GM21423 (cell line): ENCODE measurements around the gene CCDC3.
"Not testable (repeated sequence)": the region's sequence is repeated elsewhere in the genome, so short reads cannot be mapped to it uniquely, and the experiment has no call there.

ENCODE experiments used
- ATAC-seq: cut with Tn5 transposase; IDR thresholded peaks from one replicate; pipeline ENCODE4 v1.9.1; 2021; ENCODE audit warnings: mild to moderate bottlenecking, moderate library complexity; ENCODE audit not compliant: unreplicated experiment

CCDC3 gene

GRCh38 chr10:12896251-12896650, 105.3 kb downstream of the CCDC3 start:
- no peak for ATAC-seq

GRCh38 chr10:12892924-12893323, 108.6 kb downstream of the CCDC3 start:
- ATAC-seq: no peak

GRCh38 chr10:12890958-12891357, 110.6 kb downstream of the CCDC3 start:
- no peak for ATAC-seq

GRCh38 chr10:12888470-12888869, 113.0 kb downstream of the CCDC3 start:
- no peak for ATAC-seq

GRCh38 chr10:12887780-12888179, 113.7 kb downstream of the CCDC3 start:
- no peak for ATAC-seq

- no peak for ATAC-seq
Measured at GRCh38 chr10:12884851-12885250, 116.7 kb downstream of the CCDC3 start.

- ATAC-seq: no peak
Measured at GRCh38 chr10:12880423-12880822, 121.1 kb downstream of the CCDC3 start.

- no peak for ATAC-seq
Measured at GRCh38 chr10:12877150-12877549, 124.4 kb downstream of the CCDC3 start.

- no peak for ATAC-seq
Measured at GRCh38 chr10:12876266-12876665, 125.2 kb downstream of the CCDC3 start.

GRCh38 chr10:12875100-12875499, 126.4 kb downstream of the CCDC3 start:
- ATAC-seq: no peak

- no peak for ATAC-seq
Measured at GRCh38 chr10:12874501-12874900, 127.0 kb downstream of the CCDC3 start.

- ATAC-seq: no peak
Measured at GRCh38 chr10:12873172-12873571, 128.3 kb downstream of the CCDC3 start.

GRCh38 chr10:12872577-12872976, 128.9 kb downstream of the CCDC3 start:
- ATAC-seq: no peak

GRCh38 chr10:12869427-12869826, 132.1 kb downstream of the CCDC3 start:
- ATAC-seq: no peak

GRCh38 chr10:12868229-12868628, 133.3 kb downstream of the CCDC3 start:
- ATAC-seq: no peak

- not testable (repeated sequence) for ATAC-seq
Measured at GRCh38 chr10:12865515-12865914, 136.0 kb downstream of the CCDC3 start.

- no peak for ATAC-seq
Measured at GRCh38 chr10:12862459-12862858, 139.1 kb downstream of the CCDC3 start.

- no peak for ATAC-seq
Measured at GRCh38 chr10:12854988-12855387, 146.5 kb downstream of the CCDC3 start.

GRCh38 chr10:12852687-12853086, 148.8 kb downstream of the CCDC3 start:
- no peak for ATAC-seq

- no peak for ATAC-seq
Measured at GRCh38 chr10:12849319-12850181, 152.0 kb downstream of the CCDC3 start.

- ATAC-seq: no peak
Measured at GRCh38 chr10:12848439-12849173, 152.9 kb downstream of the CCDC3 start.

GRCh38 chr10:12847361-12847975, 154.0 kb downstream of the CCDC3 start:
- no peak for ATAC-seq
